HG02840 (cell line): ENCODE data around the gene ACLY.
"Not testable (repeated sequence)": the region's sequence is repeated elsewhere in the genome, so short reads cannot be mapped to it uniquely, and the experiment has no call there.

Experiments used
- ATAC-seq: cut with Tn5 transposase; IDR thresholded peaks from one replicate; pipeline ENCODE4 v1.9.1; 2021; ENCODE audit warnings: mild to moderate bottlenecking, moderate library complexity, moderate number of reproducible peaks; ENCODE audit not compliant: unreplicated experiment, low FRiP score

The ACLY gene

GRCh38 chr17:41941168-41941567 is 22.4 kb upstream of the ACLY start:
- ATAC-seq, result no peak

- ATAC-seq, result no peak
Observed at GRCh38 chr17:41939693-41940090, 20.9 kb upstream of the ACLY start.

- no peak for ATAC-seq
Observed at GRCh38 chr17:41939044-41939692, 20.4 kb upstream of the ACLY start.

GRCh38 chr17:41937970-41938954 is 19.5 kb upstream of the ACLY start:
- ATAC-seq, result no peak

GRCh38 chr17:41935641-41936040 is 16.9 kb upstream of the ACLY start:
- ATAC-seq, result no peak

- no peak for ATAC-seq
Observed at GRCh38 chr17:41932816-41933389, 14.2 kb upstream of the ACLY start.

- not testable (repeated sequence) for ATAC-seq
Observed at GRCh38 chr17:41931715-41932114, 13.0 kb upstream of the ACLY start.

GRCh38 chr17:41930833-41931156 is 12.0 kb upstream of the ACLY start:
- ATAC-seq, result peak; percentile 38

GRCh38 chr17:41930009-41930832 is 11.5 kb upstream of the ACLY start, which contains the start of gene ODAD4:
ODAD4 (plus strand) TSS chr17:41930617; CDS start chr17:41930724, 107 bp downstream.
- ATAC-seq, result peak; percentile 90

- ATAC-seq, result no peak
Observed at GRCh38 chr17:41928693-41929251, 10.0 kb upstream of the ACLY start.

GRCh38 chr17:41925991-41926590 is 7.3 kb upstream of the ACLY start:
- ATAC-seq, result no peak

GRCh38 chr17:41920580-41920955 is 1.8 kb upstream of the ACLY start:
- ATAC-seq, result no peak

- ATAC-seq, result no peak
Observed at GRCh38 chr17:41919840-41920579, 1.3 kb upstream of the ACLY start.

- no peak for ATAC-seq
Observed at GRCh38 chr17:41919165-41919817, 540 bp upstream of the ACLY start.

GRCh38 chr17:41917679-41918313 is 955 bp downstream of the ACLY start:
- ATAC-seq, result peak; percentile 16

GRCh38 chr17:41917192-41917591 is 1.6 kb downstream of the ACLY start:
- no peak for ATAC-seq

GRCh38 chr17:41915566-41915965 is 3.2 kb downstream of the ACLY start:
- ATAC-seq, result no peak

GRCh38 chr17:41915020-41915419 is 3.7 kb downstream of the ACLY start:
- no peak for ATAC-seq
